M059J (cell line): ENCODE data around the gene PCGF5. TPM values are rescaled to one million over a fixed set of nuclear protein-coding genes. Genes with fewer than 3 reads are reported as not detected.

Experiments used
- DNase-seq: peaks from one replicate; pipeline ENCODE4 v3.0.0-alpha.2; 2012; ENCODE audit warnings: low read depth
- total RNA-seq: library from RNA; depleted of rRNA; stranded (reverse); fragments of >200 nt; shearing (Covaris generic); gene quantifications from 2 replicates; pipeline ENCODE4 v1.2.3, GENCODE V29; 2014; rRNA removed

PCGF5 gene
- total RNA-seq, 1 experiment from 2014 or later = 32.7 TPM

GRCh38 chr10:91328320-91328984 lies 108.0 kb downstream of the PCGF5 start:
- DNase-seq = no peak

Other genes starting within 250 kb of the PCGF5 start
- 4.6 and 8.1 TPM in 2 replicates for gene HECTD2, start 189.7 kb downstream of the PCGF5 start, total RNA-seq